ENCODE data around the gene PURA.

DNA sequence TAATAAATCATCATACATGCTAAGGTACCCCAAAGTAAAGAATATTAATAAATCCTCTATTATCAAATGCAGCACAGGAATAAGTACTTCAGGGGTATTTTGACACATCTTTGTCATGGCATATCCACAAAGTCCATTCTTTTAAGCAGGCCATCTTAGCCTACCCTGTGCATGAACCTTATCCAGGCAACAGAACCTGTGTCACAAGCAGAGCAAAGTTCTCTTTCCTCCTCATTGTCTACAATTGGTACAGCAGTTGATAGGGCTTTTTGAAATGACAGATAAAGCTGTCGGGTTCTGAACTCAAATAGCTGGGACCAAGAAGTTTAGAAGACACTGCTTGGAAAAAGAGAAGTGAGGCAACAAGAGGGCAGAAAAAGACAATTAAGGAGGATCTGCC, 30.8 kb upstream of the PURA start:
- no peak for TF ChIP-seq POLR2AphosphoS5 (IDR thresholded peaks at IDR 0.05; ENCODE audit: low read depth, low read length)
- TF ChIP-seq, protein P1, sequence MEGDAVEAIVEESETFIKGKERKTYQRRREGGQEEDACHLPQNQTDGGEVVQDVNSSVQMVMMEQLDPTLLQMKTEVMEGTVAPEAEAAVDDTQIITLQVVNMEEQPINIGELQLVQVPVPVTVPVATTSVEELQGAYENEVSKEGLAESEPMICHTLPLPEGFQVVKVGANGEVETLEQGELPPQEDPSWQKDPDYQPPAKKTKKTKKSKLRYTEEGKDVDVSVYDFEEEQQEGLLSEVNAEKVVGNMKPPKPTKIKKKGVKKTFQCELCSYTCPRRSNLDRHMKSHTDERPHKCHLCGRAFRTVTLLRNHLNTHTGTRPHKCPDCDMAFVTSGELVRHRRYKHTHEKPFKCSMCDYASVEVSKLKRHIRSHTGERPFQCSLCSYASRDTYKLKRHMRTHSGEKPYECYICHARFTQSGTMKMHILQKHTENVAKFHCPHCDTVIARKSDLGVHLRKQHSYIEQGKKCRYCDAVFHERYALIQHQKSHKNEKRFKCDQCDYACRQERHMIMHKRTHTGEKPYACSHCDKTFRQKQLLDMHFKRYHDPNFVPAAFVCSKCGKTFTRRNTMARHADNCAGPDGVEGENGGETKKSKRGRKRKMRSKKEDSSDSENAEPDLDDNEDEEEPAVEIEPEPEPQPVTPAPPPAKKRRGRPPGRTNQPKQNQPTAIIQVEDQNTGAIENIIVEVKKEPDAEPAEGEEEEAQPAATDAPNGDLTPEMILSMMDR (IDR thresholded peaks at IDR 0.05), result no peak
- no peak for TF ChIP-seq TCF7L2 (IDR thresholded peaks at IDR 0.05; ENCODE audit: low read depth, low read length)
- TF ChIP-seq, protein P2, sequence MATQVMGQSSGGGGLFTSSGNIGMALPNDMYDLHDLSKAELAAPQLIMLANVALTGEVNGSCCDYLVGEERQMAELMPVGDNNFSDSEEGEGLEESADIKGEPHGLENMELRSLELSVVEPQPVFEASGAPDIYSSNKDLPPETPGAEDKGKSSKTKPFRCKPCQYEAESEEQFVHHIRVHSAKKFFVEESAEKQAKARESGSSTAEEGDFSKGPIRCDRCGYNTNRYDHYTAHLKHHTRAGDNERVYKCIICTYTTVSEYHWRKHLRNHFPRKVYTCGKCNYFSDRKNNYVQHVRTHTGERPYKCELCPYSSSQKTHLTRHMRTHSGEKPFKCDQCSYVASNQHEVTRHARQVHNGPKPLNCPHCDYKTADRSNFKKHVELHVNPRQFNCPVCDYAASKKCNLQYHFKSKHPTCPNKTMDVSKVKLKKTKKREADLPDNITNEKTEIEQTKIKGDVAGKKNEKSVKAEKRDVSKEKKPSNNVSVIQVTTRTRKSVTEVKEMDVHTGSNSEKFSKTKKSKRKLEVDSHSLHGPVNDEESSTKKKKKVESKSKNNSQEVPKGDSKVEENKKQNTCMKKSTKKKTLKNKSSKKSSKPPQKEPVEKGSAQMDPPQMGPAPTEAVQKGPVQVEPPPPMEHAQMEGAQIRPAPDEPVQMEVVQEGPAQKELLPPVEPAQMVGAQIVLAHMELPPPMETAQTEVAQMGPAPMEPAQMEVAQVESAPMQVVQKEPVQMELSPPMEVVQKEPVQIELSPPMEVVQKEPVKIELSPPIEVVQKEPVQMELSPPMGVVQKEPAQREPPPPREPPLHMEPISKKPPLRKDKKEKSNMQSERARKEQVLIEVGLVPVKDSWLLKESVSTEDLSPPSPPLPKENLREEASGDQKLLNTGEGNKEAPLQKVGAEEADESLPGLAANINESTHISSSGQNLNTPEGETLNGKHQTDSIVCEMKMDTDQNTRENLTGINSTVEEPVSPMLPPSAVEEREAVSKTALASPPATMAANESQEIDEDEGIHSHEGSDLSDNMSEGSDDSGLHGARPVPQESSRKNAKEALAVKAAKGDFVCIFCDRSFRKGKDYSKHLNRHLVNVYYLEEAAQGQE (IDR thresholded peaks at IDR 0.05; ENCODE audit: insufficient read depth in 1 of 2, low read depth in 2 of 2, low read length in 1 of 2), result no peak
- TF ChIP-seq SIN3A (IDR thresholded peaks at IDR 0.05; ENCODE audit: borderline replicate concordance, insufficient read depth, low read depth, low read length), result no peak

Measured in Panc1 (cell line).